ENCODE data around the gene APOLD1.

DNA sequence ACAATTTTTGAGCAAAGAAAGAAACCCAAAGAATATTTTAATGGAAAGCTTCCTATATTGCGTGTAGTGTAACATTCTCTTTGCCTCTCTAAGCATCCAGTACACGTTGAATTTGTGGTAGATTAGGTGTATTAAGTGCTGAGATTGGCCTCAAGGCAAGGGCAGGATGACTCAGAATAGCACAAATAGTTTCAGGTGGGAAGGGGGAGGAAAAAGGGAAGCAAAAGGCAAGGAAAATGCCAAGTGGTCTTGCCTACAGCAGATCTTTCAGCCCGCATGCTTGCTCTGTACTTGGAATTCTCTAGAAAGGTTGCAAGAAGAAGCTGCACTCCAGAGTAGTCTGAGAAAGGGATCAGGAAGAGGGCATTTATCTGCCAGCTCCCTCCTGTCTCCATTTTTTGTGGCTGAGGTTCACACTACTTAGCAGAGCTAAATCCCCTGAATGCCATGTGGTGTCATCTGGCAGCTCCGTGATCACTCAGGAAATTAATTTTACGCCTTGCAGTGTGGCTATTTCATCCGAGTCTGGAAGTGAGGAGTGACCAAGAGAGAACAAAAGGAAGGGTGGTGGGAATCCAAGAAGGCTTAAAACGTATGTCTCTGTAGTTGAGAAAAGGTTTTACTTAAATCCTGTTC lies 39.8 kb upstream of the APOLD1 start:
- TF ChIP-seq, protein P1, sequence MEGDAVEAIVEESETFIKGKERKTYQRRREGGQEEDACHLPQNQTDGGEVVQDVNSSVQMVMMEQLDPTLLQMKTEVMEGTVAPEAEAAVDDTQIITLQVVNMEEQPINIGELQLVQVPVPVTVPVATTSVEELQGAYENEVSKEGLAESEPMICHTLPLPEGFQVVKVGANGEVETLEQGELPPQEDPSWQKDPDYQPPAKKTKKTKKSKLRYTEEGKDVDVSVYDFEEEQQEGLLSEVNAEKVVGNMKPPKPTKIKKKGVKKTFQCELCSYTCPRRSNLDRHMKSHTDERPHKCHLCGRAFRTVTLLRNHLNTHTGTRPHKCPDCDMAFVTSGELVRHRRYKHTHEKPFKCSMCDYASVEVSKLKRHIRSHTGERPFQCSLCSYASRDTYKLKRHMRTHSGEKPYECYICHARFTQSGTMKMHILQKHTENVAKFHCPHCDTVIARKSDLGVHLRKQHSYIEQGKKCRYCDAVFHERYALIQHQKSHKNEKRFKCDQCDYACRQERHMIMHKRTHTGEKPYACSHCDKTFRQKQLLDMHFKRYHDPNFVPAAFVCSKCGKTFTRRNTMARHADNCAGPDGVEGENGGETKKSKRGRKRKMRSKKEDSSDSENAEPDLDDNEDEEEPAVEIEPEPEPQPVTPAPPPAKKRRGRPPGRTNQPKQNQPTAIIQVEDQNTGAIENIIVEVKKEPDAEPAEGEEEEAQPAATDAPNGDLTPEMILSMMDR (IDR thresholded peaks at IDR 0.05; ENCODE audit: insufficient read depth, low read length): no peak
- no peak for TF ChIP-seq GABPA (IDR thresholded peaks at IDR 0.05; ENCODE audit: low read depth)
- TF ChIP-seq POLR2AphosphoS5 (IDR thresholded peaks at IDR 0.05; ENCODE audit: low read depth): no peak
- TF ChIP-seq REST (IDR thresholded peaks at IDR 0.05; ENCODE audit: insufficient replicate concordance, low read depth): no peak

All from HL-60 (cell line).